DND-41 (cell line): ENCODE data around the gene FLT3LG.

Experiments used
- CTCF ChIP-seq: IDR thresholded peaks from 2 replicates; pipeline ENCODE4 v1.5.1; 2012; ENCODE audit warnings: borderline replicate concordance, low read length, moderate library complexity, mild to moderate bottlenecking; ENCODE audit not compliant: poor library complexity, severe bottlenecking; ENCODE audit errors: extremely low read depth
- EZH2 ChIP-seq: IDR thresholded peaks from 3 replicates; pipeline ENCODE4 v1.6.1; 2012; ENCODE audit warnings: borderline replicate concordance, low read depth, mild to moderate bottlenecking, moderate library complexity, low read length, inconsistent platforms; ENCODE audit not compliant: severe bottlenecking

DNA sequence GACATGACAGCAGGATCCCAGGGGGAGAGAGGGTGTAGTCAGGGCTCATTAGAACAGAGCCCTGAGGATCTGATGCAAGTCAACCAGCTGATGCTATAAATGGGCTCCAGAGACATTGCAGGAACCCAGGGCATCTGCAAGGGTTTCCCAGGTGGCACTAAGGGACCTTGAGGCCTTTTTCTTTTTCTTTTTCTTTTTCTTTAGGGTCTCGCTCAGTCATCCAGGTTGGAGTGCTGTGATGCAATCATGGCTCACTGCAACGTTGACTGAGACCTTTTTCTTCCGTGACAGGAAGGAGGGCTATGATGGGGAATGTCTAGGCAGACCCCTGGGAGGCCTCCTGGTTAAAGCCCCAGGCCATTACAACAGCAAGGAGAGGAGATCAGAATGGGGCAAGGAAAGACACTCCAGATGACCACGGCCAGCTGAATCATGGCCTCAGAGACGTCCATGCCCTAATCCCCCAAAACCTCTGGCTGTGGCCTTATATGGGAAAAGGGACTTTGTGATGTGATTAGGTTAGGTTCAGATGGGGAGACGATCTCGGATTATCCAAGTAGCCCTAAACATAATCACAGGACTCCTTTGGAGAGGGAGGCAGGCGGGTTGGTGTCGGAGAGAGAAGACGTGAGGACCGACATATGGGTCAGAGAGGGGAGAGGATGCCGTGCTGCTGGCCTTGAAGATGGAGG lies 33.9 kb downstream of the FLT3LG start:
- TF ChIP-seq CTCF (no peak), EZH2 (no peak)
